IPS-15b (cell line): Measurements from ENCODE around the gene MYH10.

Experiments
- H3K27me3 ChIP-seq: one replicate; pipeline ENCODE4 v1.6.1; 2013; ENCODE audit warnings: low read length; ENCODE audit not compliant: control insufficient read depth, insufficient read depth
- H3K36me3 ChIP-seq: one replicate; pipeline ENCODE4 v1.6.1; 2013; ENCODE audit warnings: low read length; ENCODE audit not compliant: control insufficient read depth, insufficient read depth
- H3K4me1 ChIP-seq: one replicate; pipeline ENCODE4 v1.6.1; 2013; ENCODE audit warnings: mild to moderate bottlenecking, low read length; ENCODE audit not compliant: control insufficient read depth, insufficient read depth
- H3K4me3 ChIP-seq: one replicate; pipeline ENCODE4 v1.5.1; 2013; ENCODE audit warnings: low read depth, low read length
- H3K9ac ChIP-seq: one replicate; pipeline ENCODE4 v1.6.1; 2013; ENCODE audit warnings: low read depth, mild to moderate bottlenecking, low read length
- H3K9me3 ChIP-seq: one replicate; pipeline ENCODE4 v1.6.1; 2013; ENCODE audit warnings: mild to moderate bottlenecking, low read length; ENCODE audit not compliant: control insufficient read depth, insufficient read depth

The MYH10 gene

DNA sequence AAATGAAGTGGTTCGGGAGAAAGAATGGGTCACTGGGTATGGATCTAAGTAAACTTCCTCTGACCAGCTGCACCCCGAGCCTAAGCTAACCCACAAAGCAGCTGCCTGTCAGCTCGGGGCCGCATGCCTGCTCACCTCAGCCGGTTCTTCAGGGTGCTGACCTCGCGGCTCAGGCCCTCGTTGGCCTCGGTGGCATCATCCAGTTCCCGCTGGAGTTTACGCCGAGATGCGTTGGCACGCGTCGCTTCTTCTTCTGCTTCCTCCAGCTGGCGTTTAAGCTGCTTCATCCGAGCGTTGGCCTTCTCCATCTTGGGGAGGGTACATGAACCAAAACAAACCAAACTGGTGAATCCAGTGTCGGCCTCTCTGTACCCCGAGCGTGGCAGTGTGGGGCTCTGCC is 153.8 kb downstream of the MYH10 start:
- Histone ChIP-seq H3K4me3 (no peak overlapping the region), H3K36me3 (peaks cover 73% of the 10 kb centered on the region), H3K27me3 (no peaks in the 10 kb centered on the region), H3K9me3 (no peaks in the 10 kb centered on the region), H3K9ac (no peak overlapping the region), H3K4me1 (no peaks in the 10 kb centered on the region)

DNA sequence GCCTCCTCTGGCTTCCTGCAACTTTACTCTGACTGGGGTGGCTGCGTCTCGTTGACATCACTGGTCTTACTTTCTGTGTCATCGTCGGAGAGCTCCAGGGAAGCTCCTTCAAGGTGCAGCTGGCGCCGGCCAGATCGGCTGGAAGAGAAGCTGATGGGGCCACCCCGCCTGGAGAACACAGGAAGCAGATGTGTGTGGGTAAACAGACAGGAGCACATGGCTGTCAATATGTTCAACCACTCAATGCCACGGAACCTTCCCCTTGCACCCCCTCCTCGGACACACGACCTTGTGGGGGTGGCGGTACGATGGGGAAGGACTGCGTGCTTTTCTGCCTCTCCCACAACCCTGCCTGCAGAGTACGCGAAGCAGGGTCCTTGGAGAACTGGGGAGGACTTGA is 154.7 kb downstream of the MYH10 start:
- peaks cover 63% of the 10 kb centered on the region for H3K36me3 ChIP-seq
- H3K9me3 ChIP-seq = no peaks in the 10 kb centered on the region
- no peaks in the 10 kb centered on the region for H3K4me1 ChIP-seq
- no peak overlapping the region for H3K9ac ChIP-seq
- H3K27me3 ChIP-seq = no peaks in the 10 kb centered on the region
- H3K4me3 ChIP-seq = no peak overlapping the region

DNA sequence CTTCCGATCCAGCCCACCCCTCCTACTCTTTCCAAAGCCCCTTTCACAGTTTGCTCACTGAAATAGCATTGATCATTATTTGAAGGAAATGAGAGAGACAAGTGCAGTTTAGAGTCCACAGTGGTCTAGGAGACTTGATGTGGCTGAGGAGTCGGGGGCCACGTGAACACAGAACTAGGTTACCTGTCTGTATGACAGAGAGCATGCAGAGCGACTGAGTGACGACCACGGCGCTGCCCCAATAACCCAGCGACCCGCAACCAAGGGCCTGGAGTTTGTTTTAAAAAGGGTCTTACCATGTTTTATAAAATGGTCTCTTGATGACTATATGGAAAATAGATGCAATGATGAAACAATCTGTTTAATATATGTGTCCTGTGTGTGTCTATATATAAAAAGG is 155.3 kb downstream of the MYH10 start:
- H3K36me3 ChIP-seq = peaks cover 58% of the 10 kb centered on the region
- H3K4me1 ChIP-seq = no peaks in the 10 kb centered on the region
- H3K4me3 ChIP-seq = no peak overlapping the region
- H3K9ac ChIP-seq = no peak overlapping the region
- no peaks in the 10 kb centered on the region for H3K9me3 ChIP-seq
- H3K27me3 ChIP-seq = no peaks in the 10 kb centered on the region

DNA sequence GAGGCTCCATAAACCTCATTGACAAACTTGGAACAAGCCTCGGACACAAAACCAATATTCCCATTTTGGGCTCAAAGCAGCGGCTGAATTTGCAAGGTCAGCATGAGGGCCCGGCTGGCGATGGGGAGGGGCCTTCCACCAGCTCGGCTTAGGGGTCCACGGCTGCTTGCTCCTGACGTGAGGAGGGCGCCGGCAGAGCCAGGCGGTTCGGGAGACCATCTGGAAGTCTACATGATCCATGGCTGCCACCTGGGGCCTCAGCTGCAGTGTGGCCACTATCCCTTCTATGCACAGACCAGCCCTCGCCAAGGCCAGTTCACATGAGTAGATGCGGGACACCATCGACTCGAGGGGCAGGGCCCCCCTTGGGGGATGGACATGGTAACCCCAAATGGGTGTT is 155.7 kb downstream of the MYH10 start:
- H3K27me3 ChIP-seq = no peaks in the 10 kb centered on the region
- no peak overlapping the region for H3K9ac ChIP-seq
- H3K4me1 ChIP-seq = no peaks in the 10 kb centered on the region
- no peak overlapping the region for H3K4me3 ChIP-seq
- no peaks in the 10 kb centered on the region for H3K9me3 ChIP-seq
- peaks cover 54% of the 10 kb centered on the region for H3K36me3 ChIP-seq

DNA sequence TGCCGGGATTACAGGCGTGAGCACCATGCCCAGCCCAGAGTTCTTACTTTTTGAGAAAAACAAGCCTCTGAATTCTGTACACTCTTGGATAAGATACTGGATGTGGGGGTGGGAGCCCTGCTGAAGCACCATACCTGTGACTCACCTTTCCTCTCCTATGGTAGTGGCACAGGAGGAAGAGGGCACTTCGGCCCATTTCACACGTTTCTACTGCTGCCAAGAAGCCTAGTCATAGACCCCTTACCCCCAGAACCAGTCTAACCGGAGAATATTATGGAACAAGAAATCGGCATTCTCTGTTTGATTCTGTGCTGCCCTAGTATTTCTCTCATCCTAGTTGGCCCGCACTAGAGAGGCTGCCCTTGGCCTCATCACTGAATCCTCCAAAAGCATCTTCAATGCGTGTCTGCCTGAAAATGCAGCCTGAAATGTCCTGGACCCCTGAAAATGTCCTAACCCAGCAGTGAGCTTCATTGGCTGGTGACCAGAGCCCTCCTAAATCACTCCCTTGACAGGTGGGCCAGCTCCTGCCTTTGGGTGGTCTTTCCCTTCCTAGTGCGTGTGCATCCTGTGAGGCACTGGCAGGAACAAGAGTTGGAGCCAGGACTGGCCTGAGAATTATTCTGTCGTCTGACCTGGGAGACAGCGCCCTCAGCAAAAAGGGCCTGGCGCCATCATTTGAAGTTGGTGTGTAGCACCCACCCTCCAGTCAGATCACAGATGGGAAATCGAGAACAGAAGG is 156.9 kb downstream of the MYH10 start:
- Histone ChIP-seq H3K9ac (no peak overlapping the region), H3K4me1 (no peaks in the 10 kb centered on the region), H3K9me3 (no peaks in the 10 kb centered on the region), H3K36me3 (peaks cover 43% of the 10 kb centered on the region), H3K4me3 (no peak overlapping the region), H3K27me3 (no peaks in the 10 kb centered on the region)

DNA sequence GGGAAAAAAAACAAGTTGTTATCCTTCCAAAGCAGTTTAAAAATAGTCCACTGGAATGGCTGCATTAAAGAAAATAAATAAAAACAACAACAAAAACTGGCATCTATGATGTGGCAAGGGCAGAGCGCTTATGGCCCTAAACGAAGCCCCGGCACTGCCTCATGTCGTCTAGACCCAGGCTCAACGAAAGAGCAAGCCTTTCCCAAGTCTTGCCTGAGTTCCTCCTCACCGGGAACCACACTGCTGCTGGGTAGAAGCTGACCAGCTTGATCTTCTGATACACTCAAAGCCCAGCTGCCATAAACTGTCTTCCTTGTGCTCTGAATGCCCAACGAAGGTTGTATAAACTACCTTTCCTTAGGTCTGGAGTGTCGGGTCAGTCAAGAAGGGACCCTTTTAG is 157.9 kb downstream of the MYH10 start:
- Histone ChIP-seq H3K36me3 (peaks cover 34% of the 10 kb centered on the region), H3K27me3 (no peaks in the 10 kb centered on the region), H3K9me3 (no peaks in the 10 kb centered on the region), H3K4me1 (no peaks in the 10 kb centered on the region), H3K4me3 (no peak overlapping the region), H3K9ac (no peak overlapping the region)

DNA sequence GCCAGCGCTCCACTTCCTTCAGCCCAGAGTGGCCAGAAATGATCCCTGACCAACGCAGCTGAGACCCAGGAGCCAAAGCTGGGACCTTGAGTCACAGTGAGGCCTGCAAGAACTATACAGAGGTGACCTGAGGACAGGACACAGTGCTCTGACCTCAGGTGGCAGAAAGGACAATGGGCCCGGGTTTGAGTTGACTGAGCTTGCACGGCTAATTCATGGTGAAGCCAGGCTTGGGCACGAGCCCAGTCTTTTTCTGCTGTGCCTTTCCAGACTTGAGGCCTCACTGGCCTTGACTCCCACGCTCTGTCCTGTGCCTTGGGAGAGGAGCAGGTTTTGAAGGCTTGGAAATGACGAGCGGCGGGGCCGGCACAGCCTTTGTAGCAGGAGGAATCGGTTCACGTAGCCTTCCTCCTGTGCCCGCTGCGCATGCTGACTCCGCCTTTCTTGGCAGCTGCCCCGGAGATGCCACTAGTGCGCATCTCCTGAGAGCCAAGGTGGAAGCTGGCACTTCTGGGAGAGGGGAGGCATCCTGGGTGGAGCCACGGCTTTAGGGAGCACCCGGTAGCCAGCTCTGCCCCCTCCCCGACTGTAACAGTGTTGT is 160.0 kb downstream of the MYH10 start:
- H3K36me3 ChIP-seq = peaks cover 20% of the 10 kb centered on the region

DNA sequence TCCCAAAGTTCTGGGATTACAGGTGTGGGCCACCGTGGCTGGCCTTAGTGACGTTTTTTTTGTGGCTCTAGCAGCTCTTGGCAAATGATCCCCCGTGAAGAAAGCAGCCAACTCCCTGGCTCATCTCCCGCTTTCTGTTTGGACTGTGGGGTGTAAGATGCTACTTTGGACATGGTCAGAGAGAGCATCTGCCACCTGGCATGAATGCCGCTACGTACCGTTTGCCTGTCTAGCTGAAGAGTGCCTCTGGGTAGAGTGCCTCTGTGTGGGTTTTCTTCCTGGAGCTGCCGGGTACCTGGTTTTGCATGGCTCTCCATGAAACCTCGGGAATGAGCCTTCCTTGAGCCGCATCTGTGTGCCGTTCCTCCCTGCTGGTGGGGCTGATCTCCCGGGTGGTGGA is 160.6 kb downstream of the MYH10 start:
- peaks cover 3% of the 10 kb centered on the region for H3K4me1 ChIP-seq
- no peak overlapping the region for H3K9ac ChIP-seq
- H3K27me3 ChIP-seq = no peaks in the 10 kb centered on the region
- peaks cover 15% of the 10 kb centered on the region for H3K36me3 ChIP-seq
- H3K4me3 ChIP-seq = no peak overlapping the region
- no peaks in the 10 kb centered on the region for H3K9me3 ChIP-seq

More for the DNA sequence above, 160.0 kb downstream of the MYH10 start:
- H3K4me3 ChIP-seq = no peak overlapping the region
- no peaks in the 10 kb centered on the region for H3K27me3 ChIP-seq
- no peak overlapping the region for H3K9ac ChIP-seq
- H3K9me3 ChIP-seq = no peaks in the 10 kb centered on the region
- H3K4me1 ChIP-seq = no peaks in the 10 kb centered on the region

DNA sequence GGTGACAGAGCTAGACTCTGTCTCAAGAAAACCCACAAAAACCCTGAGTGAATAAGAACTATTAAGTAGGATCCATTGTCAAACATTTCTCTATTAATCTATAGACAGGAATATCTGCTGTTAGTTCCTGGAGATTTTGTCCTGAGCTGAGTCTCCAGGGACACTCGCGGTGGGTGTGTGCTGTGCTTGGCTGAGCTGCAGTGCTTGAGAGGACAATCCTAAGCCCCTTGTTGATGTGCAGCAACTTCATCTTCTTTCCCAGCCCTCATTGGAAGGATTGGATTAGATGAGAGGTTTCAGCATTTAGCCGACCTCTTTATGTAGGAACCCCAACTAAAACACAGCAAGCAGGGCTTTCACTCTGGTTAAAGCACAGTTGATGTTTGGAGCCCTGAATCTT is 161.5 kb downstream of the MYH10 start:
- no peaks in the 10 kb centered on the region for H3K9me3 ChIP-seq
- no peaks in the 10 kb centered on the region for H3K27me3 ChIP-seq
- no peak overlapping the region for H3K9ac ChIP-seq
- H3K4me1 ChIP-seq = peaks cover 3% of the 10 kb centered on the region
- peaks cover 8% of the 10 kb centered on the region for H3K36me3 ChIP-seq
- H3K4me3 ChIP-seq = no peak overlapping the region

DNA sequence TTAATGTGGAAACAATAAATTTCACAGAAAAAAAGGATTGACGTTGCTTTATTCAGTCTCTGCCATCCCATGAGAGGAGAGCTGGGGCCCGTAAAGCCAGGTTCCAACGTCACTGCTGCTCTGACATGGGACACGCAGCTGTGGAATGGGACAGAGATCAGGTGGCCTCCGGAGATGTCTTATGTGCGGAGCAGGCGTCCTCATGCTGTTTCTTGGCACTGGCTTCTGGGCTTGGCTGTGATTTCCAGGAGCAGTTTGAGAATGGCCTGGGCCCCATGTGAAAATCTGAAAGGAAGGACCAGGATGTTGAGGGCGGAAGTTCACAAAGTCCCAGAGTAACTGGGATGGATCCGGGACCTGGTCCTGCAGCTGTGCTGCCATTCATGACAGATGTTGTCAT is 162.4 kb downstream of the MYH10 start:
- H3K4me1 ChIP-seq = peaks cover 3% of the 10 kb centered on the region
- H3K4me3 ChIP-seq = no peak overlapping the region
- peaks cover 8% of the 10 kb centered on the region for H3K36me3 ChIP-seq
- no peaks in the 10 kb centered on the region for H3K27me3 ChIP-seq
- H3K9ac ChIP-seq = no peak overlapping the region
- no peaks in the 10 kb centered on the region for H3K9me3 ChIP-seq

DNA sequence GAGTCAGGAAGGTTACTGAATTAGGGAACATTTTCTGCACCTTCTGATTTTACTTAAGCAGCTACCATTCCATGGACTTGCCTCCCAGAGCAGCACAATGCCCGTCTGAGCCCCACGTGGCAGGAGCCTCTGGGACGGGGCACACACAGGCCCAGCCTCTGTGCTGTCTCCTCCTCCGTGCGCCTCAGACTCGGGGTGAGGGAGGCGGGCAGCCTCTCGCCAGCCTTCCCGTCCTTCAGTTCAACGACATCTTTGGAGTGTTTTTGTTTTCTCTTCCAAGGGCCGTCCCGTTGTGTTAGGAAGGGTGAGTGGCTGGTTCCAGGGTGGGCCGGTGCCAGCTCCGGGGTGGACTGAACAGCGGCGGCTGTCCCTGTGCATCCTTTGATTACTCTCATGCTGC is 163.0 kb downstream of the MYH10 start:
- Histone ChIP-seq H3K9ac (no peak overlapping the region), H3K9me3 (no peaks in the 10 kb centered on the region), H3K4me1 (peaks cover 3% of the 10 kb centered on the region), H3K4me3 (no peak overlapping the region), H3K27me3 (no peaks in the 10 kb centered on the region), H3K36me3 (peaks cover 8% of the 10 kb centered on the region)

DNA sequence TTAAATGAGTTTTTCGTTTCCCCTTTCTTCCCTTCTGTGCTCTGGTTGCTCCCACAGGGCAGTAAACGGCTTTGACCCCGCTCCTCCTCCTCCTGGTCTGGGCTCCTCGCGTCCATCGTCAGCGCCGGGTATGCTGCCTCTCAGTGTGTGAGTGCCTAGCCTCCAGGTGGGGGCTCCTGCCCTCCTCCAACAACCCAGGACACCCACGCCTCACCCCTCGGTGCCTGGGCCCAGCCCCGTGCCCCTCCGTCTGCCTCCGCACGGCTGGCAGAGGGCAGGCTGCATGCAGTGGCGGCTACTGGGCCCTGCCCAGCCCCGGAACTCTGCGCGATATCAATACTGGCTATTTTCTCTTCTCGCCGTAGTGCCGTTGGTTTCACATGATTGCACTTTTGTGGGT is 163.7 kb downstream of the MYH10 start:
- Histone ChIP-seq H3K9ac (no peak overlapping the region), H3K36me3 (peaks cover 10% of the 10 kb centered on the region), H3K4me3 (no peak overlapping the region), H3K4me1 (peaks cover 3% of the 10 kb centered on the region), H3K9me3 (no peaks in the 10 kb centered on the region), H3K27me3 (no peaks in the 10 kb centered on the region)
